Neuronal stem cell (in vitro differentiated cells): ENCODE results near the gene POLRMT.

Experiments used
- DNase-seq: peaks from one replicate; pipeline ENCODE4 v3.0.0-alpha.2; 2013; ENCODE audit warnings: low spot score
- H2AFZ ChIP-seq: one replicate; pipeline ENCODE4 v1.6.1; 2013; ENCODE audit warnings: mild to moderate bottlenecking, low read length, inconsistent platforms
- H2AK5ac ChIP-seq: 2 replicates; pipeline ENCODE4 v1.6.1; 2013; ENCODE audit warnings: low read depth, mild to moderate bottlenecking, inconsistent platforms, low read length, moderate library complexity, mixed read lengths
- H2BK120ac ChIP-seq: 2 replicates; pipeline ENCODE4 v1.6.1; 2013; ENCODE audit warnings: low read depth, mild to moderate bottlenecking, inconsistent platforms, low read length, moderate library complexity, mixed read lengths
- H2BK12ac ChIP-seq: one replicate; pipeline ENCODE4 v1.6.1; 2013; ENCODE audit warnings: low read length, inconsistent platforms
- H2BK15ac ChIP-seq: 2 replicates; pipeline ENCODE4 v1.6.1; 2013; ENCODE audit warnings: mild to moderate bottlenecking, low read length, inconsistent platforms, mixed read lengths
- H2BK5ac ChIP-seq: one replicate; pipeline ENCODE4 v1.6.1; 2013; ENCODE audit warnings: inconsistent platforms, mild to moderate bottlenecking, low read length, moderate library complexity
- H3K14ac ChIP-seq: one replicate; pipeline ENCODE4 v1.6.1; 2013; ENCODE audit warnings: low read length, inconsistent platforms
- H3K18ac ChIP-seq: 2 replicates; pipeline ENCODE4 v1.6.1; 2013; ENCODE audit warnings: low read length, inconsistent platforms
- H3K23ac ChIP-seq: 2 replicates; pipeline ENCODE4 v1.6.1; 2013; ENCODE audit warnings: low read depth, mild to moderate bottlenecking, mixed read lengths, low read length, inconsistent platforms; ENCODE audit not compliant: poor library complexity
- H3K27ac ChIP-seq: replicated peaks from 3 replicates; pipeline ENCODE4 v1.5.1; 2013; ENCODE audit warnings: low read length, inconsistent platforms
- H3K27me3 ChIP-seq, 3 experiments: 2 replicates each; pipeline ENCODE4 v1.6.1; 2013; ENCODE audit warnings: low read length in 3 of 3, mild to moderate bottlenecking in 2 of 3, inconsistent platforms in 1 of 3, low read depth in 1 of 3, mixed read lengths in 1 of 3, moderate library complexity in 1 of 3; ENCODE audit not compliant: control insufficient read depth in 3 of 3, insufficient read depth in 3 of 3
- H3K36me3 ChIP-seq, 2 donors: replicated peaks in 1 of 2; 2 replicates each; pipeline ENCODE4 v1.6.1; 2013; ENCODE audit warnings: low read length in 2 of 2; ENCODE audit not compliant: control insufficient read depth in 2 of 2, insufficient read depth in 2 of 2
- H3K4ac ChIP-seq: 2 replicates; pipeline ENCODE4 v1.6.1; 2013; ENCODE audit warnings: inconsistent platforms, mild to moderate bottlenecking, low read length, moderate library complexity
- H3K4me1 ChIP-seq, 2 donors: 1 replicate in 1 of 2; 2 replicates in 1 of 2; pipeline ENCODE4 v1.6.1; 2013; ENCODE audit warnings: low read length in 2 of 2, low read depth in 1 of 2; ENCODE audit not compliant: control insufficient read depth in 2 of 2, insufficient read depth in 1 of 2
- H3K4me2 ChIP-seq: one replicate; pipeline ENCODE4 v1.6.1; 2013; ENCODE audit warnings: mild to moderate bottlenecking, low read length, inconsistent platforms; ENCODE audit not compliant: insufficient read depth, poor library complexity, severe bottlenecking
- H3K4me3 ChIP-seq, 2 donors: 2 replicates each; pipeline ENCODE4 v1.5.1; 2013; ENCODE audit warnings: low read length in 2 of 2, mild to moderate bottlenecking in 2 of 2, inconsistent platforms in 1 of 2, moderate library complexity in 1 of 2
- H3K79me1 ChIP-seq: one replicate; pipeline ENCODE4 v1.6.1; 2013; ENCODE audit warnings: low read depth, mild to moderate bottlenecking, inconsistent platforms, low read length, moderate library complexity
- H3K9ac ChIP-seq: one replicate; pipeline ENCODE4 v1.6.1; 2013; ENCODE audit warnings: mild to moderate bottlenecking, low read depth, low read length, inconsistent platforms; ENCODE audit not compliant: poor library complexity
- H3K9me3 ChIP-seq, 2 donors: replicated peaks in 1 of 2; 2 replicates each; pipeline versions ENCODE3 to v1.6.1; 2013; ENCODE audit warnings: low read length in 2 of 2, mild to moderate bottlenecking in 2 of 2, inconsistent platforms in 1 of 2, low read depth in 1 of 2, mixed read lengths in 1 of 2, moderate library complexity in 1 of 2; ENCODE audit not compliant: control insufficient read depth in 2 of 2, insufficient read depth in 1 of 2
- H4K8ac ChIP-seq: one replicate; pipeline ENCODE4 v1.6.1; 2013; ENCODE audit warnings: low read depth, mild to moderate bottlenecking, inconsistent platforms, low read length, moderate library complexity
- H4K91ac ChIP-seq: one replicate; pipeline ENCODE4 v1.6.1; 2013; ENCODE audit warnings: low read length, low read depth, mild to moderate bottlenecking, inconsistent platforms; ENCODE audit not compliant: poor library complexity
- WGBS, 2 donors: extraction: QIAGEN DNeasy Blood & Tissue Kit; methylation state at CpG; one replicate each; pipeline ENCODE4 v1.1.7; 2013; ENCODE audit warnings: missing lambda C conversion rate in 2 of 2, mixed read lengths in 1 of 2; ENCODE audit not compliant: insufficient read length in 2 of 2, insufficient replicate concordance in 1 of 2; ENCODE audit errors: extremely low coverage in 2 of 2; 5-methylcytosine and 5-hydroxymethylcytosine counted together

POLRMT gene

DNA sequence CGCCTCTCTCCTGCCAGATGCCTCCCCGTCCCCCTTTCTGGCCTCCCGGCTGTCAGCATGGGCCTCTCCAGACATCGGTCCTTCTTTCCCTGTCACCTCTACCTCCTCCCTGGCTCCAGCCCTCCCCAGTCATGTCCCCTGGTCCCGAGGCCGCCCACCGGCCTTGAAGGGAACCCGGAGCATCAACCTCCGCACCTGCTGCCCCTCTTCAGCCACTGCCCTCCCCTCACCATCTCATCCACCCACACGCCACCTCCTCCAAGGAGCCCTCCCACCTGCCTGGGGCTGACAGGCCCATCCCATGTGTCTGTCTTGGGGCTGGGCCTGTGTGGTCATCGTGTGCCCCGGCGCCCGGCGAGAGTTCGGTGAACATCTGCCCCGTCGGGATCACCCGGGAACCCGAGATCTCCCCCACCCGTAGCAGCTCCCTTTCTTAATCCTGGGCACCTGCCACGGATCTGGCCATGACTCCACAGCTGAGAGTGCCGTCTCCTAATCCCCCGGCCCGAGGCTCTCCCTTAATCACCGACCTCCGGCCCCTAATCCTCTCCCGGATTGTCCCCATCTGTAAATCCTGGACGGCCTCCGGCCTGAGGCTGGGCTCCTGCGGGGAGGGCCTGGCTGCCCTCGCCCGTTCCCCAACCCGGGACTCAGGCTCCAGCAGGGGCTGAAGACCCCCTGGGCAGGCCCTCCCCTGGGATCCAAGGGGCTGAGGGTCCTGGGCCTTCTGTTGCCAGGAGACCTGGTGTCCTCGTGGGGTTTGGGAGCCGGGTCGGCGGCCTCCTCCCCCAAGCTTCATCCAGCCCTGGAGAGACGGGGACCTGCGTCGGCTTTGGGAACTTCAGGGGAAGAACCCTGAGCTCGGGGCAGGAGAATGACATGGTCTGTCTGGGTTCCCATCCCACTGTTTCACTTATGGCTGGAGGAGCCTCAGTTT lies 37.7 kb downstream of the POLRMT start:
- no peak overlapping the region for H3K4ac ChIP-seq
- H2AFZ ChIP-seq: no peak overlapping the region
- peak overlapping the region; percentile 37 for H2AK5ac ChIP-seq
- no peak overlapping the region for H3K4me3 ChIP-seq
- H3K27ac ChIP-seq: no peak overlapping the region
- peaks cover 0 to 1% of the 10 kb centered on the region in 2 donors for H3K9me3 ChIP-seq
- no peak overlapping the region for H2BK120ac ChIP-seq
- no peak overlapping the region for H3K14ac ChIP-seq
- no peak overlapping the region for H4K8ac ChIP-seq
- H3K79me1 ChIP-seq: peaks cover 6% of the 10 kb centered on the region
- no peak for DNase-seq
- H3K18ac ChIP-seq: no peak overlapping the region
- peaks cover 0 to 1% of the 10 kb centered on the region in 2 donors for H3K4me1 ChIP-seq
- H3K23ac ChIP-seq: no peak overlapping the region
- H3K27me3 ChIP-seq: peaks cover 8 to 66% (median 26%) of the 10 kb centered on the region in 3 experiments
- H3K4me2 ChIP-seq: no peak overlapping the region
- H3K36me3 ChIP-seq: no peaks in the 10 kb centered on the region
- no peak overlapping the region for H3K9ac ChIP-seq
- H2BK5ac ChIP-seq: no peak overlapping the region
- no CpG with 5 or more reads among the region's 42 CpGs for WGBS, 2 donors
- no peak overlapping the region for H4K91ac ChIP-seq
- no peak overlapping the region for H2BK12ac ChIP-seq
- H2BK15ac ChIP-seq: peak overlapping the region; percentile 26

- H2AK5ac ChIP-seq: peak overlapping the region; percentile 63
- no peak overlapping the region for H4K91ac ChIP-seq
- no peak overlapping the region for H3K4me2 ChIP-seq
- H3K9ac ChIP-seq: no peak overlapping the region
- H2BK12ac ChIP-seq: no peak overlapping the region
- no peak overlapping the region for H2BK120ac ChIP-seq
- H3K4me1 ChIP-seq: peaks cover under 1 to 1% of the 10 kb centered on the region in 2 donors
- no peak overlapping the region for H3K27ac ChIP-seq
- H3K18ac ChIP-seq: no peak overlapping the region
- no CpG with 5 or more reads among the region's 24 CpGs for WGBS, 2 donors
- no peak overlapping the region for H2BK5ac ChIP-seq
- no peaks in the 10 kb centered on the region for H3K36me3 ChIP-seq
- DNase-seq: no peak
- peaks cover 16 to 71% (median 34%) of the 10 kb centered on the region in 3 experiments for H3K27me3 ChIP-seq
- no peak overlapping the region for H3K14ac ChIP-seq
- H2AFZ ChIP-seq: no peak overlapping the region
- peaks cover 6% of the 10 kb centered on the region for H3K79me1 ChIP-seq
- H4K8ac ChIP-seq: no peak overlapping the region
- H3K4ac ChIP-seq: no peak overlapping the region
- no peak overlapping the region for H3K23ac ChIP-seq
- no peak overlapping the region for H3K4me3 ChIP-seq
- H2BK15ac ChIP-seq: no peak overlapping the region
- peaks cover 0 to 1% of the 10 kb centered on the region in 2 donors for H3K9me3 ChIP-seq
These were observed 39.0 kb downstream of the POLRMT start for GRCh38 chr19:594265-594870.

DNA sequence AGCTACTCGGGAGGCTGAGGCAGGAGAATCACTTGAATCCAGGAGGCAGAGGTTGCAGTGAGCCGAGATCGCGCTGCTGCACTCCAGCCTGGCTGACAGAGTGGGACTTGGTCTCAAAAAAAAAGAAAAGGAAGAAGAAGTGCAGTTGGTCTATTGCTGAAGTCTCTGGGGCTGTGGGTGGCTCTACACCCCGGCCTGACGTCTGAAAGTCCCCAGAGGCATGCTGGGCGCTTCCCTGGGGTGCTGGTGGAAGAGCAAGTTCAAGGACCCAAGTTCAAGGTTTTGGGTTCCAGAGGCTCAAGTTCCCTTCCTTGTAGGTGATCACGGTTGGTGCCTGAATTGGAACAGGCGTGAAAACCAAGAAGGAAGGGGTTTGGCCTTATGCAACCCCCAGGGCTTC lies 39.8 kb downstream of the POLRMT start:
- no peak overlapping the region for H3K9ac ChIP-seq
- H2BK12ac ChIP-seq: no peak overlapping the region
- no peak overlapping the region for H2AFZ ChIP-seq
- no peak overlapping the region for H3K23ac ChIP-seq
- peaks cover 0 to 1% of the 10 kb centered on the region in 2 donors for H3K9me3 ChIP-seq
- peaks cover 6% of the 10 kb centered on the region for H3K79me1 ChIP-seq
- no peak overlapping the region for H3K18ac ChIP-seq
- no peak overlapping the region for H4K8ac ChIP-seq
- H2BK5ac ChIP-seq: no peak overlapping the region
- no peak overlapping the region for H3K27ac ChIP-seq
- peaks cover 2 to 5% of the 10 kb centered on the region in 2 donors for H3K4me1 ChIP-seq
- H3K4me3 ChIP-seq: no peak overlapping the region
- WGBS, 2 donors: no CpG with 5 or more reads among the region's 9 CpGs
- no peak overlapping the region for H3K14ac ChIP-seq
- no peak overlapping the region for H4K91ac ChIP-seq
- no peak overlapping the region for H2BK15ac ChIP-seq
- no peak overlapping the region for H3K4me2 ChIP-seq
- H2BK120ac ChIP-seq: no peak overlapping the region
- H3K27me3 ChIP-seq: peaks cover 24 to 79% (median 43%) of the 10 kb centered on the region in 3 experiments
- H3K36me3 ChIP-seq: no peaks in the 10 kb centered on the region
- no peak overlapping the region for H2AK5ac ChIP-seq
- DNase-seq: no peak
- no peak overlapping the region for H3K4ac ChIP-seq

DNA sequence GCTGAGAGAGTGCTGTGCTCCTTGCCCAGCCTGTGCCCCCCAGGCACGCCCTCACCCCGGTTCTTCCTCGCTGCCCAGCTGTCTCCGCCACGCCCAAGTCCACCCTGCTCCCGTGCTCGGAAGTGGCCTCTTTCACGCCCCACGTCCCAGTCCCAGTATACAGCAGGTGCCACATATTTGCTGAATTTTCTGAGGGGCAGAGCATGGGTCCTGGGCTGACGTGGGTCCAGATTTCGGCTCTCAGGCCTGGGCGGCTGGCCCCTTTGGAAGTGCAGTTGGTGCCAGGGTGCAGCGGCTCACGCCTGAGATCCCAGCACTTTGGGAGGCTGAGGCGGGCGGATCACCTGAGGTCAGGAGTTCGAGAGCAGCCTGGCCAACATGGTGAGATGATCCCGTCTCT lies 40.3 kb downstream of the POLRMT start:
- no peak overlapping the region for H2BK12ac ChIP-seq
- H3K27me3 ChIP-seq: peaks cover 26 to 84% (median 47%) of the 10 kb centered on the region in 3 experiments
- H3K9me3 ChIP-seq: peaks cover 0 to 1% of the 10 kb centered on the region in 2 donors
- H3K14ac ChIP-seq: peak overlapping the region; percentile 63
- no peak overlapping the region for H3K18ac ChIP-seq
- H2BK5ac ChIP-seq: no peak overlapping the region
- no peak overlapping the region for H4K8ac ChIP-seq
- no peak overlapping the region for H2AFZ ChIP-seq
- H3K4me1 ChIP-seq: peaks cover 5% of the 10 kb centered on the region in 2 donors
- H3K4me3 ChIP-seq: no peak overlapping the region
- H3K27ac ChIP-seq: no peak overlapping the region
- H2AK5ac ChIP-seq: no peak overlapping the region
- no peak overlapping the region for H2BK15ac ChIP-seq
- no peak overlapping the region for H3K4ac ChIP-seq
- H2BK120ac ChIP-seq: no peak overlapping the region
- no peak for DNase-seq
- no peak overlapping the region for H3K9ac ChIP-seq
- H3K36me3 ChIP-seq: no peaks in the 10 kb centered on the region
- peaks cover 6% of the 10 kb centered on the region for H3K79me1 ChIP-seq
- no peak overlapping the region for H3K4me2 ChIP-seq
- WGBS, 2 donors: no CpG with 5 or more reads among the region's 18 CpGs
- peak overlapping the region; percentile 65 for H3K23ac ChIP-seq
- H4K91ac ChIP-seq: no peak overlapping the region
